ENCODE measurements around the gene IKZF4.
"Not testable (repeated sequence)": the region's sequence is repeated elsewhere in the genome, so short reads cannot be mapped to it uniquely, and the experiment has no call there.

The IKZF4 gene

DNA sequence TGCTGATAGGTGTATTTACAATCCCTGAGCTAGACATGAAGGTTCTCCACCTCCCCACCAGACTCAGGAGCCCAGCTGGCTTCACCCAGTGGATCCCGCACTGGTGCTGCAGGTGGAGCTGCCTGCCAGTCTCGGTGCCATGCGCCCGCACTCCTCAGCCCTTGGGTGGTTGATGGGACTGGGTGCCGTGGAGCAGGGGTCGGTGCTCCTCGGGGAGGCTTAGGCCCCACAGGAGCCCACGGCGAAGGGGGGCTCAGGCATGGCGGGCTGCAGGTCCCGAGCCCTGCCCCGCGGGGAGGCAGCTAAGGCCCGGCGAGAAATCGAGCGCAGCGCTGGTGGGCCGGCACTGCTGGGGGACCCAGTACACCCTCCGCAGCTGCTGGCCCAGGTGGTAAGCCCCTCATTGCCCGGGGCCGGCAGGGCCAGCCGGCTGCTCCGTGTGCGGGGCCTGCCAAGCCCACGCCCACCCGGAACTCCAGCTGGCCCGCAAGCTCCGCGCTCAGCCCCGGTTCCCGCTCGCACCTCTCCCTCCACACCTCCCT lies 20.8 kb upstream of the IKZF4 start:
- not testable (repeated sequence) for DNase-seq

DNA sequence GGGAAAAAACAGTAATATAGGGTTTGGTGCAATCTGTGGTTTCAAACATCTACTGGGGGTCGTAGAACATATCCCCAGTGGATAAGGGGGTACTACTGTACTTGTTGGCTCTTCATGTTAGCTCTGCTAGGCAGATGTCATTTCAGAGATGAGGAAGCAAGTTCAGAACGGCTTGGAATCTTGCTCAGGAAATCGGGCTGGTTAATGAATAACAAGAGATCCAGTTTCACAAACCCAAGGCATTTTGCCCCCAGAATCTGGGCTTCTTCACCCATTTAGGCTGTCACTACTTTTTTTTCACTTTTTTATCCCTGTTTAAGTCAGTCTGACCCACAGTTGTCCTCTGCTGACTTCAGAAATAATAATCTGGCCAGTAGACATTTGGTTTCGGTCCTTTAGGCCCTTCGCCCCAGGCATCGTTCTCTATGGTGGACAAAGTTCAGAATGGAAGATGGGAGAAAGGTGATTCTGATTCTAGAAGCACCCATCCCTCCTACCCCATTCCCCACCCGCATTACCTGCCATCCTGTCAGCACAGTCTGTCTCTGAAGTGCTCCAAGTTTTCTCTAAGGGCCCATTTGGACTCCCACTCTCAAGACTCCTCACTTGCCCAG lies 19.2 kb upstream of the IKZF4 start:
- DNase-seq, result no peak

DNA sequence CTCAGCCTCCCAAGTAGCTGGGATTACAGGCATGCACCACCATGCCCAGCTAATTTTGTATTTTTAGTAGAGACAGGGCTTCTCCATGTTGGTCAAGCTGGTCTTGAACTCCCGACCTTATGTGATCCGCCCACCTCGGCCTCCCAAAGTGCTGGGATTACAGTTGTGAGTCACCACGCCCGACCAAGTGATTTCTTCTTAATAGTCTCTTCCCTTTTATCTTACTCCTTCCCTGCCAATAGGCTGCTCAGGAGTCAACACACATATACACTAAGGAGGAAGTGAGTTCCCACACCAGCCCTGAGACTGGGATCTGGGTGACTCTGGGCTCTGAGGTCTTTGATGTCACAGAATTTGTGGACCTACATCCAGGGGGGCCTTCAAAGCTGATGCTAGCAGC lies 17.5 kb upstream of the IKZF4 start:
- not testable (repeated sequence) for DNase-seq

DNA sequence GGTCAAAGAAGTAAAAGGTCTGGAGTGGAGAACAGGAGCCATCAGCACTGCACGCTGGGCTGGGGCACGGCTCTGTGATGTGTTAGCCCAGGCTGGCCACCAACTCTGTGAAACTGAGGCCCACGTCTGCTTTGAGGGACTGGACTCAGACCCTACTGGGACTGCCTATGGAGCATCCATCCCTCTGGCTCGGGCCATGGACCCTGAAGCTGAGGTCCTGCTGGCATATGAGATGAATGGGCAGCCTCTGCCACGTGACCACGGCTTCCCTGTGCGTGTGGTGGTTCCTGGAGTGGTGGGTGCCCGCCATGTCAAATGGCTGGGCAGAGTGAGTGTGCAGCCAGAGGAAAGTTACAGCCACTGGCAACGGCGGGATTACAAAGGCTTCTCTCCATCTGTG lies 16.6 kb upstream of the IKZF4 start:
- DNase-seq, result no peak

DNA sequence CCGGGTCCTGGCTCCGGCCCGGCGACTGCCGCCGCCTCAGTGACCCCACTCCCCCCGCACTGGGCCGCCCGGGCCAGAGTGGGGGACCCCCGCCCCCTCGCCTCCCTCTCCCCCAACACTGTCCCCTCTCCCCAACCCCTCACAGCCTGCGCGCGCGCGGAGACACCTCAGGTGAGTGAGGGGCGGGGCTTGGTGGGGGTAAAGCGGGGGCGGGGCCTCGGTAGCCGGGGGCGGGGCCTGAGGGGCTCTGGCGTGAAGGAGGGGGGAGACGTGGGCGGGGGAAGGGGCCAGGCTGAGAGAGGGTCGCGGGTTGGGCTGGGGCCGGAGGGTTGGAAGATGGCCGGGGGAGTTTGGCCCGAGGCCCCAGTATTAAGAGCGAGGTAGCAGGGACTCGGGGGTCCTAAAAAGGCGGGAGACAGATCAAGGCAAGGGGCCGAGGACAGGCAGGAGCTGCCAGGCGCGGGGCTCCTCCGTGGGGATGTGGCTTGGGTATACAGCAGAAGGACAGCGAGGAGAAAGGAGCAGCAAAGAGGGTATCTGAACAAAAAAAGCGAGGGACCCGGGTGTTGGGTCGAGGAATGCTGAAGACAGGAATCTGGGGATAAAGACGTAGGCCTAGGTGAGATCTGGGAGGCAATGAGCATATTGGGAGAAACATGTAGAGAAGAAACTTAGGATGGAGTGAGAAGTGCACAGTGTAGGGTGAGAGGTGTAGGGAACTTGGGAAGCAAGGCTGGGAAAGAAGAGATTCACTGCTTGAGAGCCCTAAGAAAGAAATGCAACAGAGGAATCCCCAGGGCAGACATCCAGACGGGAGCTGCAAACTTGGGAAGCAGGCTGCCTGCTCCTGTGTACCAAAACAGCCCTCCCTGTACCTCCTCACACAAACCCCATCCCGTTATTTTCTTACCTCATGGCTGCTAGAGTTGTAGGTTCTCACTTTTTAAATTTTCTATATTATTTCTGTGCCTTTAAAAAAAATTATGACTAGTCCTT lies 13.0 kb upstream of the IKZF4 start:
- peak; percentile 67 for DNase-seq

DNA sequence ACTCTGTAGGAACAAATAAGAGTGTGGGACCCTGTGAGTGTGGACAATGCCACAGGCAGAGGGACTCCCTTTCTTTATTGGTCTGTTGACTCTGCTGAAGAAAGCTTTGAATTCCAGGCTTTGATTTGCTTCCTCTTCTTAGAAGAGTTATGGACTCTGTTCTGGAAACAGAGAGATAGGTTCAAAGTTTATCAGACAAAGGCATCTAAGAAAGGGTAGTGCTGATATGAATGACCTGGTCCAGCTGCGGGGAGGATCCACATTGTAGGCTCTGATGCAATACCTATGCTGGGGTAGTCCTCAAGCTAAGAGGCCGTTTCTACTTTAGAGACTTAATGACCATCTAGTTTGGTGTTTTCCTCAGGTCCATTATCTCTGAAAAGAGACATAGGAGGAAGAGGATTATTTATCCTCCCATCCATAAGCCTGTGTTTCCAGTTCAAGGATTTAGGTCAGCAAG lies 10.7 kb upstream of the IKZF4 start:
- no peak for DNase-seq

DNA sequence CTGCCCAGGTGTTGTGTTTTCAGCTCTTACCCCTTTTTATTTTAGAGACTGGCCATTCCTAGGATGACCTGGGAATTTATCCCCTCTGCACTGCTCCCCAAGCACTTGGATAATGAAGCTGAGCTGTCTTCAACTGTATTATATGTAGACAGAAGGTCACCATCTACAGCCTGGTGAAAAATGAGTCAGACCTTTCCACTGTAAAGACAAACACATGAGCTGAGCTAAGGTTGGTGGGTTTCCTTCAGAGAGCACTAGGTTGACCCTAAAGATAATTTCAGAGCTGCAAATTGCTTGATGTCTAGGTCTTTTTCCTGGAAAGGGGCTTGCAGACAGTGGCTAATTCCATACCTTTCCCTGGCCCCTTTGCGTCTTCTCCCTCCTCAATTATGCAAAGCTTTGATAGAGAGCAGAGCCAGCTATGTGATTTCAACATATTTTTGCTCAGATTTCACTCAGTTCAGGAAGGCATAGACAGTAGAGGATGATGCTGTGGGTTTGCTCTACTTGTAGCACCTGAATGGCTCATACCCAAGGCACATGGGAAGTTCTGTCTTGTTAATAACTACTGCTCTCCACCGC lies 9.2 kb upstream of the IKZF4 start:
- DNase-seq, result no peak

DNA sequence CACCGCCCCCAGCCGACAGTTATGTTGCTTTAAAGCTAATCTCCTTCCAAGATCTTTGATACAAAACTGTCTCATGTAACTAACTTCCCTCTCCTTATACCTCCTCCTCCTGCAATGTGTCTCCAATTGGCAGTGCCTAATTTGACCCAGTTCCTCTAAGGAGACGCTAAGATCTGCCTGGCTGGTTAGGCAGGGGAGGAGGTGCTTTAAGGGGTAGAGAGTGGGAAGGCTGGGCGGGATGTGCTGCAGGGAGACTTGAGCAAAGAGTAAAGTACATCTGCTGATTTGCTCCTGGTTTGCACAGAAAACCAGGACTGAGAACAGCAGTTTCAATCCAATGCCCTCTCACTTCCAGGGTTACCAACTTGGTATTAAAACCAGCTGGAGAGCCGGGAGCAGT lies 7.4 kb upstream of the IKZF4 start:
- DNase-seq, result no peak

DNA sequence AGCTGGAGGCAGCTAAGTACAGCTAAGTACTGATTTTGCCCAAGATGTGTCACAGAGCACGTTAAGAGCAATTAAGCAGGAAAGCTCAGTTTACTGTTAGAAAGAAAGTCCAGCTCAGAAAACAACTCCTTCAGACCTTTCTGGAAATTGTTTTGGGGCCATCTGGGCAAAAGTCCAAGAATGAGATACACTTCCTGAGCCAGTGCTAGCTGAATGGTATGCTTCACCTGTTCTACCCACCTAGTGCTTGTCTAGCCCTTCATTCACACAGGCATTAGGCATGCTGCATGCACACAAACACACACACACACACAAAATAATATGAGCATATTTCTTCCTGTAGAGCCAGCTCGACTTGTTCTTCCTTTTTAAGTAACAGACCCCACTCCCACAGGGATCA lies 6.6 kb upstream of the IKZF4 start:
- DNase-seq, result no peak

DNA sequence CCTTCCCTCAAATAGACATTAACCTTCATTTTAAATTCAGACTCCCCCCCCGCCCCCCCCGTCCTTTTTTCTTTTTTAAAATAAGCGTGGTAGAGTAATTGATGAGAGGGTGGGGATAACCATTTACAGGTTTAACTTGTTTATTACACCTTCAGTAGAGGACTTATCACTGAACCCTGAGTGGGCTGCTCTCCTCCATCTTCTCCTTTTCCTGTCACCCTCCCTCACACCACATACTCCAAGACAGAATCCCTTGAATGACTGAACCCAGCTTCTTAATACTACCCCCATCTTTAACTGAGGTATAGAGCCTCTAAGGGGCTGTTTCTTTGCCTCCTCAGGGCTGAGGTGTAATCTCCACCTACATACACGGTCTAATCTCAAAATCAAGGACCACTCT lies 3.7 kb upstream of the IKZF4 start:
- DNase-seq, result no peak

DNA sequence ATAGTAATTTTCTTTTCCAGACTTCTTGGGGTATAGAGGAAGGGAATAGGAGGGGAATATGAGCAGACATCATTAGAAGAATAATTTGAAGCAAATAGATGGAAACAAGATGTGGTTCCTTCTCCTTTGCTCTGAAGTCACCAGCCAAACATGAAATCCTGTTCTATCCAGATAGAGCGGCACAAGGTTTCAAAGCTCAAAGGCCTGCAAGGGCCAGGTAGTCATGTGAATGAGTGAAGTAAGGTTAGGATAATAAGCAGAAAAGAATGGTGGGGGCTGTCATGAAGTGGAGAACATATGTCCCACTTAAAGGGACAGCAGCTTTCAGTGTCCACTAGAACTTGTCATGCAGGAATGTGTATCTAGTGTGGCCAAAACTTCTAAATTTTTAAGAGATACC lies 2.5 kb upstream of the IKZF4 start:
- DNase-seq, result no peak

DNA sequence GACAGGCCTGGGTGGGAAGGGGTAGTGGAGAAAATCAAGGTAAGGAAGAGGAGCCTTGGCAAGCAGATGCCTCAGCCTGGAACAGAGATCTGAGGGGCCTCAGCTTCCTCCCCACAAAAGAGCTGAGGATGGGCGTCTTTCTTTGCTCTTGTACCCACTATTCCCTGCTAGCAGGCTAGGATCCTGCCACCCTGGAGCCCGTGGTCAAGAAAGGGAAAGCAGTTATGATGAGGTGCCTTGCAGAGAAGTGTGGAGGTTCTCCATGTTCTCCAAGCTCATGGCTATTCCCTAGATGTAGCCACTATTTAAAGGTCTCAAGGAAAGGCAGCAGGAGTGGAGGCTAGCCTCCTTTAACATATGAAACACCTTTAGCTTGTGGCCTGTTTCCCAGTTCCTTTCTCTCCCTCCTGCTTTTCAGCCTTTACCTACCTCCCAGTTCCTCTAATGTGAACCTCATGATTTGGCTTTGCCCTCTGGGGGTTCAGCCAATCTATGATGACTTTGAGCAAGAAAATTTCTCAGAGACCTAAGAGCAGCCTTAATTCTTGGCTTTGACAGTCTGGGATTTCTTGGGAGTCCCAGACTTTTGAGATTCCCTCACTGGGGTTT lies 1.1 kb downstream of the IKZF4 start:
- DNase-seq, result no peak

DNA sequence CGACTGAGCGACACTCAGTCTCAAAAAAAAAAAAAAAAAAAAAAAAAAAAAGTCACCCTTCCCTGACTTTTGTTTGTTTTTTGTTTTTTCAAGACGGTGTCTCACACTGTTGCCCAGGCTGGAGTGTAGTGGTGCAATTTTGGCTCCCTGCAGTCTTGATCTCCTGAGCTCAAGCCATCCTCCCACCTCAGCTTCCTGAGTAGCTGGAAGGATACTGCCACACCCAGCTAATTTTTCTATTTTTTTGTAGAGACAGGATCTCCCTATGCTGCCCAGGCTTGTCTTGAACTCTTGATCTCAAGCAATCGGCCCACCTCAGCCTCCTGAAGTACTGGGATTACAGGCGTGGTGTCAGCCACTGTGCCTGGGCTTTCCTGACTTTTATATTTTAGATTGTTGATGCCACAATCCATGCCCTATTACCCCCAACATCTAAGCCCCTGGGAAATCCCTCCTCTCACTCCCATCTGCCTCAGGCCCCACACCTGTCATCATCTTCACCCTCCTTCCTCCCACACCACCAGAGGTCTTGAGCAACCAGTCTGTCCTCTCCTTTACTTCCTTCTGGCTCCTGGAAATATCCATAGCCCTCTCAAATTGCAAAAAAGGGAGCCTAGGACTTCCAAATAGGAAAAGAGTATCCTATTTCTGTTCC lies 7.8 kb downstream of the IKZF4 start:
- DNase-seq, result no peak

DNA sequence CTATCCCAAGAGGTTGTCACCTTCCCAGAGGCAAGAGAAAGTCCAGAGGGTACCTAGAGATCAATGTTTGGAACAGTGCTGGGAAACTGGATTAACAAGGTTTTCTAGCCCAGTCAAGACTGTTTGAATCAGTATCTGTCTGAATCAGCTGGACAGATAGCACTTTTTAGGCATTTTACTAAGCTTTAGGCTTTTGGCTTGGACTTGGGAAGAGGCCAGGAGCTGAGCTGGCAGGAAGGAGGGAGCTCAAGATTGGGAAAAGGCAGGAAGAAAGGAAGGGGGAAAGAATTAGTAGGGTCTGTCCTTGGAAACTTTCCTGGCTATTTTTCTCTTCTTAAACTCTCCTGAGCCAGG lies 8.3 kb downstream of the IKZF4 start:
- no peak for DNase-seq

DNA sequence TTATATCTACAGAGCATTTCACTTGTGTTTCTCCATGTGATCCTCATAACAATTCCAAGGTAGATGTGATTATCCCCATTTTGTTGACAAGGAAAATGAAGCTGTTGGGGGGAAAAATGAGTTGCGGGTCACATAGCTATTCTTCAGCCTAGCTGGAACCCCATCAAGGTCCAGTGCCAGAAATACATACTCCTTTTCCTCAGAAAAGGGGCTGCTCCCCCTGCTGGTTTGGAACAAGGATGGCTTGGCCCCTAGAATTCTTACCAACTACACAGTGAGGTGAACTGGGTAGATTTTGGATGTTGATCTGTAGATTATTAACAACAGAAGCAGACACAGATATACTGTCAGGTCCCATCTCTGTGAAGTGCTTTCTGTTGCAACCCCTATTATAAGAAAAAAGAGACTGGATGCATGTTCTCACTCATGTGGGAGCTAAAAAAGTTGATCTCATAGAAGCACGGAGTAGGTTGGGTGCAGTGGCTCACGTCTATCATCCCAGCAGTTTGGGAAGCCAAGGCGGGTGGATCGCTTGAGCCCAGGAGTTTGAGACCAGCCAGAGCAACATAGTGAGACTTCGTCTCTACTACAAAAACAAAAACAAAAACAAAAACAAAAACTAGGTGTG lies 8.9 kb downstream of the IKZF4 start:
- DNase-seq, result peak; percentile 31

DNA sequence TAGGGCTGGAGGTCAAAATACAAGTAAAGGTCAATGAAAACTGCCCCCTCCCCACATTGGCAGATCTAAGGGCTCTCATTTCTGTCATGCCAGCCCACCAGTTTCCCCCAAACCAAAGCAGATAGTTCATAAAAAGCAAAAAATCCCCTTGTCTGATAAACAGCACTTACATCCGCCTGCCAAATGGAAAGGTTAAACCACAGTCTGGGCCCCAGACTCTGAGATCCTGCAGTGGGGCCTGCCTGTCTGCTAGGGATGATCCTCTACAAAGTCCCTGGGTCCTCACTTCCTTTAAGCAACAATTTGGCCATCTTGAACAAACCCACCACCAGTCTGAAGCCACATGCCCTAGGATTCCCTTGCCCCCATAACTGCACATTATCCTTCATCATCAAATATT lies 11.1 kb downstream of the IKZF4 start:
- DNase-seq, result no peak

DNA sequence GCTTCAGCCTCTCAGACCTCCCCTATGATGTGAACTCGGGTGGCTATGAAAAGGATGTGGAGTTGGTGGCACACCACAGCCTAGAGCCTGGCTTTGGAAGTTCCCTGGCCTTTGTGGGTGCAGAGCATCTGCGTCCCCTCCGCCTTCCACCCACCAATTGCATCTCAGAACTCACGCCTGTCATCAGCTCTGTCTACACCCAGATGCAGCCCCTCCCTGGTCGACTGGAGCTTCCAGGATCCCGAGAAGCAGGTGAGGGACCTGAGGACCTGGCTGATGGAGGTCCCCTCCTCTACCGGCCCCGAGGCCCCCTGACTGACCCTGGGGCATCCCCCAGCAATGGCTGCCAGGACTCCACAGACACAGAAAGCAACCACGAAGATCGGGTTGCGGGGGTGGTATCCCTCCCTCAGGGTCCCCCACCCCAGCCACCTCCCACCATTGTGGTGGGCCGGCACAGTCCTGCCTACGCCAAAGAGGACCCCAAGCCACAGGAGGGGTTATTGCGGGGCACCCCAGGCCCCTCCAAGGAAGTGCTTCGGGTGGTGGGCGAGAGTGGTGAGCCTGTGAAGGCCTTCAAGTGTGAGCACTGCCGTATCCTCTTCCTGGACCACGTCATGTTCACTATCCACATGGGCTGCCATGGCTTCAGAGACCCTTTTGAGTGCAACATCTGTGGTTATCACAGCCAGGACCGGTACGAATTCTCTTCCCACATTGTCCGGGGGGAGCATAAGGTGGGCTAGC lies 13.9 kb downstream of the IKZF4 start:
- no peak for DNase-seq

DNA sequence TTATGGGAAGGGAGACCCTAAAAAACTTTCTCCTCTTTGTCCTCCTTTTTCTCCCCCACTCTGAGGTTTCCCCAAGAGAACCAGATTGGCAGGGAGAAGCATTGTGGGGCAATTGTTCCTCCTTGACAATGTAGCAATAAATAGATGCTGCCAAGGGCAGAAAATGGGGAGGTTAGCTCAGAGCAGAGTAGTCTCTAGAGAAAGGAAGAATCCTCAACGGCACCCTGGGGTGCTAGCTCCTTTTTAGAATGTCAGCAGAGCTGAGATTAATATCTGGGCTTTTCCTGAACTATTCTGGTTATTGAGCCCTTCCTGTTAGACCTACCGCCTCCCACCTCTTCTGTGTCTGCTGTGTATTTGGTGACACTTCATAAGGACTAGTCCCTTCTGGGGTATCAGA lies 16.3 kb downstream of the IKZF4 start:
- no peak for DNase-seq

DNA sequence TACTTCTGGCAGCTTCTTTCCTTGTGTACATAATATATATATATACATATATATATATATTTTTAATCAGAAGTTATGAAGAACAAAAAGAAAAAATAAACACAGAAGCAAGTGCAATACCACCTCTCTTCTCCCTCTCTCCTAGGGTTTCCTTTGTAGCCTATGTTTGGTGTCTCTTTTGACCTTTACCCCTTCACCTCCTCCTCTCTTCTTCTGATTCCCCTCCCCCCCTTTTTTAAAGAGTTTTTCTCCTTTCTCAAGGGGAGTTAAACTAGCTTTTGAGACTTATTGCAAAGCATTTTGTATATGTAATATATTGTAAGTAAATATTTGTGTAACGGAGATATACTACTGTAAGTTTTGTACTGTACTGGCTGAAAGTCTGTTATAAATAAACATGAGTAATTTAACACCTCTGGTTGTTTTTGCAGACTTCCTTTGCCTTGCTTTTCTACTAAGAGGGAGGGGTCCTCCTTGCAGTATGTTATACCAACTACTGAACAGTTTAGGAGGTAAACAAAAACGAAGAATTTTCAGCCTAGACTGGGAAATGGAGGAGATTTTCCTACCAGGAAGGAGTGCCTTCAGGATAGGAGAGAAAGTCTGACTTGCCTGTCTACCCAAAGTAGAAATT lies 17.3 kb downstream of the IKZF4 start:
- DNase-seq, result no peak

DNA sequence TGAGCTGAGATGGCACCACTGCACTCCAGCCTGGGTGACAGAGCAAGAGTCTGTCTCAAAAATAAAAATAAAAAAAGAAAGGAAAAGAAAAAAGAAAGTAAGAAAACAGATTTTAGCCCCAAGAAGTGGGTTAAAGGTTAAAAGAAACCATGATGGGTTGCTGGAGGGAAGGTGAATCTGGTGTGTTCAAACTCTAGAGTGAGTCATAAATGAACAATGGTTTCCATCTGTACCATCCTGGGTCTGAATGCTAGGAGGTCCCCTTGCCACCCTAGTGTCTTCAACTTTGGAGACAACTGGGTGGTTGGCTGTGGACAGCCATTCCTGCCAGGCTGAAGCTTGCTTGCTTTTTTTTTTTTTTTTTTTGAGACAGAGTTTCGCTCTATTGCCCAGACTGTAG lies 19.3 kb downstream of the IKZF4 start:
- no peak for DNase-seq

DNA sequence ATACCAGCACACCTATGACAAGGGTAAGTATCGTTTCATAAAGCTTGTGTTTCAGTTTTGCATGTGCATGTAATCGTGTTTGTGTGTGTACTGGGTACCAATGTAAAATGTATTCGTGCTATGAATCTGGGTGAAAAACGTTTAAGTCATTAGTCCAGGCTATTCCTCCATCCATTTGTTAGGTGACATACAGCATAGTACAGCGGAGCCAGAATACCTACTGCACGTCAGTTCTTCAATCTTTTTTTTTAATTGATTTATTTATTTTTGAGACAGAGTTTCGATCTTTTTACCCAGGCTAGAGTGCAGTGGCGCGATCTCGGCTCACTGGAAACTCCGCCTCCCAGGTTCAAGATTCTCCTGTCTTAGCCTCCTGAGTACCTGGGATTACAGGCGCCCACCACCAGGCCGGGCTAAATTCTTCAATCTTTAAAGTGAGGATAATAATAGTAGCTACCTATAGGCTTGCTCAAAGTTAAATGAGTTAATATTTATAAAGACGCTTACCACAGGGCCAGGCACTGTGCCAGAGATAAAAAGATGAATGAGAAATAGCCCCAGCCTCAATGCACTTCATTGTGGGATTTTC lies 20.2 kb downstream of the IKZF4 start:
- DNase-seq, result no peak

Data from activated gamma-delta T cell treated with Interleukin-2 at 50 U/mL for 16 hours (primary cell).